Mucosa of descending colon (tissue), 3 donors: Measurements from ENCODE around the gene ITGAV. TPM values are rescaled to one million over a fixed set of nuclear protein-coding genes. Genes with fewer than 3 reads are reported as not detected.

Source experiments
- ATAC-seq: fragments of 200-7000 bp; cut with Tn5 transposase; one replicate; pipeline ENCODE4 v1.9.1; 2020; ENCODE audit warnings: mild to moderate bottlenecking, moderate library complexity
- DNase-seq, 3 donors: peaks; one replicate each; pipeline ENCODE4 v3.0.0-alpha.2; 2020
- H3K36me3 ChIP-seq: fragments of 200-600 bp; one replicate; pipeline ENCODE4 v1.8.0; 2021; ENCODE audit warnings: low read depth, mild to moderate bottlenecking
- H3K4me1 ChIP-seq: fragments of 200-600 bp; one replicate; pipeline ENCODE4 v1.8.0; 2021; ENCODE audit warnings: low read depth, mild to moderate bottlenecking
- H3K4me3 ChIP-seq: fragments of 200-600 bp; one replicate; pipeline ENCODE4 v1.8.0; 2021; ENCODE audit warnings: mild to moderate bottlenecking
- H3K9me3 ChIP-seq: fragments of 200-600 bp; one replicate; pipeline ENCODE4 v1.8.0; 2021; ENCODE audit warnings: mild to moderate bottlenecking
- intact Hi-C, 2 donors: fragments of 100-400 bp; cut with DNase I in 1 of 2; cut with micrococcal nuclease in 1 of 2; formaldehyde crosslinking; loops; one replicate each; pipeline versions ENCODE4 v1.11.0 to v1.11.1; 2022; cut with DNase I, micrococcal nuclease
- total RNA-seq, 3 donors: library from RNA; stranded (reverse); fragmentation: NEBNext Ultra II Directional in 2 of 3; extraction: Animal tissue kit (Norgen Biotek cat#: 25700) in 2 of 3; gene quantifications; one replicate each; pipeline versions ENCODE4 v1.2.1 to v1.2.4, GENCODE V29; 2021 to 2023
- TF ChIP-seq, protein P1 (sequence below): fragments of 200-600 bp; IDR thresholded peaks from one replicate; pipeline ENCODE4 v1.8.0; 2022; ENCODE audit warnings: antibody characterized with exemption, mild to moderate bottlenecking
- donor health status: DM: no; HTN: no; CAD: no; lungs with moderate emphysema.
- donor health status: DM: no; HTN: no; CAD: no.
- donor health status: DM: no; HTN: yes; CAD: no.

The ITGAV gene
- total RNA-seq, 3 donors from 2014 or later, result 41.0 to 62.8 (median 47.2) TPM

DNA sequence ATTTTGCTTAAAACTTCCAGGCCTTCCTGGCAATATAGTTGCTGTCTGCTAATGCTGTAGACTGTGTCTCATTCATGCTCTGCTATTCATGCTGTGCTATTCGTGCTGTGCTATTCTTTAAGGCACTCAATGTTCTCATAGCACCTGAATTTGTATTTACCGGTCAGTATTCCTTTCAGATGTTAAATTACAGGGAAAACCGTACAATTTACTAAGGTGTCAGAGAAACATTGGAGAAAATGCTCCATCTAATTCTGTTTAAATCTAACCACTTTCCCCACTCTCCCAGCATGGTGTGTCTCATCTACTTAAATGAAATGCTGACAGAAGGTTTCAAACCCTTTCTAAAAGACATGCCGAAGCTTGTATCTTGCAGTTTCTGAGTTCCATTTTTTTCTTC, 129.0 kb downstream of the ITGAV start:
- TF ChIP-seq, protein P1, sequence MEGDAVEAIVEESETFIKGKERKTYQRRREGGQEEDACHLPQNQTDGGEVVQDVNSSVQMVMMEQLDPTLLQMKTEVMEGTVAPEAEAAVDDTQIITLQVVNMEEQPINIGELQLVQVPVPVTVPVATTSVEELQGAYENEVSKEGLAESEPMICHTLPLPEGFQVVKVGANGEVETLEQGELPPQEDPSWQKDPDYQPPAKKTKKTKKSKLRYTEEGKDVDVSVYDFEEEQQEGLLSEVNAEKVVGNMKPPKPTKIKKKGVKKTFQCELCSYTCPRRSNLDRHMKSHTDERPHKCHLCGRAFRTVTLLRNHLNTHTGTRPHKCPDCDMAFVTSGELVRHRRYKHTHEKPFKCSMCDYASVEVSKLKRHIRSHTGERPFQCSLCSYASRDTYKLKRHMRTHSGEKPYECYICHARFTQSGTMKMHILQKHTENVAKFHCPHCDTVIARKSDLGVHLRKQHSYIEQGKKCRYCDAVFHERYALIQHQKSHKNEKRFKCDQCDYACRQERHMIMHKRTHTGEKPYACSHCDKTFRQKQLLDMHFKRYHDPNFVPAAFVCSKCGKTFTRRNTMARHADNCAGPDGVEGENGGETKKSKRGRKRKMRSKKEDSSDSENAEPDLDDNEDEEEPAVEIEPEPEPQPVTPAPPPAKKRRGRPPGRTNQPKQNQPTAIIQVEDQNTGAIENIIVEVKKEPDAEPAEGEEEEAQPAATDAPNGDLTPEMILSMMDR, result no peak
- Histone ChIP-seq H3K4me3 (no peak overlapping the region), H3K36me3 (no peaks in the 10 kb centered on the region), H3K4me1 (no peaks in the 10 kb centered on the region), H3K9me3 (no peaks in the 10 kb centered on the region)
- intact Hi-C loops, result no loop called here
- ATAC-seq (no peak), DNase-seq (no peak)

DNA sequence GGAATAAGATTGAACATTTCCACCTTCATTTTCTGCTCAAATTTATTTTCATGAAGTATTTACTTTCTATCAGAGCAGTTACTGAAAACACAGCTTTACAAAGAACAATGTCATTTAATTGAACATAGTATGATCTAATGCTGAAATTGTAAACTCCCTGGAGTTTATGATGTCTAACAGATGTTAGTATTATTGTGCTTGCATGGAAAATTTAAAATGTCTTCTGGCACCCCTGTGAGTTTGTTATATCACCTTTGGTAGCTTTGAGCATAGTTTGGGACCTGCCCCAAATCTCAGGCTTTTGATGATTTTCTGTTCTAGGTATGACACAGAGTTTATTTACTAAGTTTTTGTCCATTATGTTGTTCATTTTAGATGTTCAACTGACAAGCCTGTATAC, 132.1 kb downstream of the ITGAV start:
- ATAC-seq, result no peak
- no peaks in the 10 kb centered on the region for H3K36me3 ChIP-seq
- TF ChIP-seq, protein P1, result no peak
- no peaks in the 10 kb centered on the region for H3K4me1 ChIP-seq
- DNase-seq, result no peak
- H3K4me3 ChIP-seq, result no peak overlapping the region
- intact Hi-C loops, result no loop called here
- no peaks in the 10 kb centered on the region for H3K9me3 ChIP-seq

DNA sequence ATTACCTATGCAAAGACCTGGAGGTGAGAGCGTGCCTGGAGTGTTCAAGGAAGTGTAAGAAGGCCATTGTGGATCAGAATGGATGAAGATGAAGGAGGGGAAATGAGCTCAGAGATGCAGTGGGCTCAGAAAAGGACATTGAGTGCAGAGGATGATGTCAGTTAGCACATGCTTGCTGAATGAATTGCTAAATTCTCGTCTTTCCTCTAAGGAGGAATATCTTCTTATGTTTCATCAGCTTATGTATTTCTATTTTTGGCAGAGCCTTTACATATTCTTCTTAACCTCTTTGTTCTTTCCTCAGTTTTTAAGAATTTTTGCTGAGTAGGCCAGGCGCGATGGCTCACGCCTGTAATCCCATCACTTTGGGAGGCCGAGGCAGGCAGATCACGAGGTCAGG, 134.9 kb downstream of the ITGAV start:
- no peaks in the 10 kb centered on the region for H3K4me1 ChIP-seq
- no peaks in the 10 kb centered on the region for H3K9me3 ChIP-seq
- DNase-seq (no peak), ATAC-seq (no peak)
- TF ChIP-seq, protein P1, result no peak
- no peaks in the 10 kb centered on the region for H3K36me3 ChIP-seq
- no peak overlapping the region for H3K4me3 ChIP-seq
- intact Hi-C loops, result no loop called here

DNA sequence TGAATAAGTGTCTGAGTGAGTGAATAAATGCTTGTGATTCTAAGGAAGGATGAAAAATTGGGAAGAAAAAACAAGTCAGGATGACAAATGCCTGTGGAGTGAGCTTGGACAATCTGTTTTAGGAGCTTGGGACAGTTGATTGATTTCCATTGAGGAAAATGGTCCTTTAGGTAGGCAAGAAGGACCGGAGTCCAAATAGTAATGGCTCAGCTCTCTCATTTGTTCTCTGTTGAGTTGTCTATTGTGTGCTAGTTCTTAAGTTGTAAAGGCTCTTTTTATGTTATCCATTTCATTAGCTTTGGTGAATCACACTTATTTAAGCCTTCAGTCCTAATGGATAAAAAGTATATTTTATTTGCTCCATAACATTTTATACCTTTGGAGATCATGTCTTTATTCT, 135.9 kb downstream of the ITGAV start:
- no peak overlapping the region for H3K4me3 ChIP-seq
- DNase-seq, result no peak
- TF ChIP-seq, protein P1, result no peak
- no peaks in the 10 kb centered on the region for H3K36me3 ChIP-seq
- intact Hi-C loops, result no loop called here
- no peaks in the 10 kb centered on the region for H3K9me3 ChIP-seq
- H3K4me1 ChIP-seq, result no peaks in the 10 kb centered on the region
- no peak for ATAC-seq

DNA sequence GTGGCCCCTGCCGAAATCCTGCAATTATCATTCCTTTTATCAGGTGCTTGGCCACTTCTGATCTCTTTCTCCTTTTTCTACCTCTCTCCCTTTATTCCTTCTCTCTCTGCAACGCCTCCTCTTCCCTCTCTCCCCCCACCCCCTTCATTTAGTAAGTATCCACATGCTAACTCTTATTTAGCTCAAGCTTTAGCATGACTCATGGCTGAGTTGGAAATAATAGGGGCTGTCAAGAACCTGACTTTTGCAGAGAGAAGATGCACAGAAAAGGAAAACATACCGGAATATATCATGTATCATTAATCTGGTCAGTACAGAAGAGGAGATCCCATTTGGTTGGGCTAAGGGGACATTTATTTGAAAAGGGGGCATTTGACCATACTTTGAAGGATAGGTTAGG, 137.1 kb downstream of the ITGAV start:
- Histone ChIP-seq H3K36me3 (no peaks in the 10 kb centered on the region), H3K9me3 (no peaks in the 10 kb centered on the region), H3K4me1 (no peaks in the 10 kb centered on the region), H3K4me3 (no peak overlapping the region)
- ATAC-seq (no peak), DNase-seq (no peak)
- intact Hi-C loops, result no loop called here
- TF ChIP-seq, protein P1, result no peak

DNA sequence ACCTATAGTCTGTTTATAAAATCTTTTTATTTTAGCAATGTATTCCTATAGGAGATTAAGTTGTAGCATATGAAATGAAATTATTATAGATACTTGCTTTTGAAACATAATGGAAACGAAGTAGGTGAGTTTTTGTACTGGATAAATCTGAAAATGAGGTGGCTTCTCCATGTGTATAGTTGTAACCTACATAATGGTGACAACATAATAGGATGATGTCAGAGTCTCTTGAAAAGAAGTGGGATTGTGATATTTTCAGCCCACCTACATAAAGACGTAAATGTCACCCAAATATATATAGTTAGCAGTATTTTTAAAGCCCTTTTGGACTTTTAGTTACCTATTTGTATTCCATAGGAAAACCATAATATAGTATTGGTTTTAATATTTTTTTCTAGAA, 138.8 kb downstream of the ITGAV start:
- DNase-seq (no peak), ATAC-seq (no peak)
- no peaks in the 10 kb centered on the region for H3K36me3 ChIP-seq
- no peaks in the 10 kb centered on the region for H3K9me3 ChIP-seq
- no peak overlapping the region for H3K4me3 ChIP-seq
- H3K4me1 ChIP-seq, result no peaks in the 10 kb centered on the region
- TF ChIP-seq, protein P1, result no peak
- intact Hi-C loops, result no loop called here
